HG02973 (cell line): ENCODE results near the gene NADK2.

Source experiments
- ATAC-seq: cut with Tn5 transposase; IDR thresholded peaks from one replicate; pipeline ENCODE4 v1.9.1; 2021; ENCODE audit warnings: moderate library complexity; ENCODE audit not compliant: unreplicated experiment

Gene NADK2

DNA sequence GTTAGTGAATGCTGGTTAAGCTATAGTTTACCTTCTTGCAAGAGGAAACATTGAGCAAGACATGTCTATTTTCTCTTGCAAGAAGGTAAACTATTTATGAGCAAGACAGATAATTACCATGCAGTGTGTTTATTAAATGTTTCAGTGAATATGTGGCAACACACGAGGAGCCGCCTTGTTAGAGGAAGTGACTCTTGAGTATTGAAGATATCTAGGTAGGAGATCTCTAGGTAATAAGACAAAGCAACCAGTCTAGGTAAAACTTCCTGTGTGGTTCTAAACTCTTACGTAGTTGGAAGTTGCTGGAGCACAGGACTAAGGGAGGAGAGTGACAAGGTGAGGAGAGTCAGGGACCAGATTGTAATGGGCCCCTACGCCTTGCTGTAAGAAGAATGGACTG lies 73.0 kb downstream of the NADK2 start:
- ATAC-seq, result no peak

- ATAC-seq, result no peak
These were observed 77.3 kb downstream of the NADK2 start for GRCh38 chr5:36164461-36164860.

GRCh38 chr5:36162810-36163486 lies 78.8 kb downstream of the NADK2 start:
- ATAC-seq, result no peak

DNA sequence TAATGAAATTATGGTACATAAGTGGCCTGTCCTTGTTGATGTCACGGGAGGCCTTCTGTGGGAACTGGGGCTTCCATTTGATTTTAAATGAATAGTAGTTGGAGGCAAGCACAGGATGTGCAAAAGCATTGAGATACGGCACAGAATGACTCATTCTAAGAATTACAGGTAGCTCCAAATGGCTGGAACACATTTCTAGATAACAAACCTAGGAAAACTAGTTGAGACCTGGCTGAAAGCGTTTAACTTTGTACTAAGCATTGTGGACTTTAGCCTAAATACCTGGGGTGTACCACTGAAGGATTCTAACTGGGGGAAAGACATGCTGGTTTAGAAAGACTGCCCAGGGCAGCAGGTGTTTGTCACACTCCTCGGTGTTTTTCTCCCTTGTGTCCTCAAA lies 80.4 kb downstream of the NADK2 start:
- no peak for ATAC-seq

GRCh38 chr5:36160617-36161016 lies 81.1 kb downstream of the NADK2 start:
- no peak for ATAC-seq

- ATAC-seq, result no peak
These were observed 83.6 kb downstream of the NADK2 start for GRCh38 chr5:36158144-36158543.

DNA sequence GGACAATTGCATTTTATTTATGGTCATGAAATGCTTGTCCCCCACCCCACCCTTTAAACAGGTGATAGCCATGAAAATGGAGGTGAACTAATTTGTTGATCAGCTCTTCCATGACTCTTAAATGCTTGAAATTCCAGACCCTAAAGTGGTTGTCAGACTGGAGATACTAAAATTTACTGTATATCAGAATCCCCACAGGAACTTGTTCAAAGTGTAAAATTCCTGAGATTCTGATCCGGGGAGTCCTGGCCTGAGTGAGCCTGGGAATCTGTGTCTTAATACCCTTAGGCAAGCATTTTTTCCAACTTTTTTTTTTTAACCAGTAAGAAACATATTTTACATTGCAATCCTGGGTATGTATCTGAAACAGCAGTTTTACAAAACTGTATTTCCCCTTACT lies 85.1 kb downstream of the NADK2 start:
- ATAC-seq, result no peak

DNA sequence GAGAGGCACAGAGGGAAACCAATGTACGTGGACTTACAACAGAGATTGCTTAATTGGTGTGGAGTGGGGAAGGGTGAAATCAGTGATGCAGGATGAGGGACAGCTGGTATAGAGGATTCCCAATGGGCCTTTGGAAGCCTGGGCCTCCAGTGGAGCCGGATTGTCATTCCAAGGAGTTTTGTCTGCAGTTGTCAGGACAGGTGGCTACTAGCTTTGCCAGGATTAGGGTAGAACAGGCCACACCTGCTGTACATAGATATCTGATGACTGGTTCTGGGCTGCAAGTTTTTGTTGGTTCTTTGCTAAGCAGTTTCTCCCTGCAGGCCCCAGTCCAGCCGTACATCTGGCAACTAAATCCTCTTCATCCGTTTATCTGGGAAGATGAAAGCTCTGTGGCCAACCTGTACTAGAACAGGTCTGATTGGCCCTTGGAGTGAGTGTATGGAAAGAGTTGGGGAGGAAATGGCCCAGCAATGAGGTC lies 85.6 kb downstream of the NADK2 start:
- no peak for ATAC-seq

DNA sequence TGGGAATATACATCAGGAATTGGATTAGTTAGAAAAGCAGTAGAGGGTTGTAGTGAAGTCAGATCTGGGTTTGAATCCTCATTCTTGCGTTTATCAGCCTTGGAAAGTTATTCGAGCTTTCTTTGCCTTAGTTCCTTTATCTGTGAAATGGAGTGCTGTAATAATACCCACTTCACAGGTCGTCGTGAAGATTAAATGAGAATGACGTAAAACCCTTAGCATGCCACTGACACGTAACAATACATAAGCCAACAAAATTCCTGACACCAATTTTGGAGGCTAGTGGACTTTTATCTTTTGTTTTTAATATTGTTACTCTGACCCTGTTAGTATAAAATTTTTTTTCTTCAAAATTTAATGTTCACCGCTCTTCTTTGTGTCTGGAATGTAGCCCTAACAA lies 86.4 kb downstream of the NADK2 start:
- ATAC-seq, result no peak

GRCh38 chr5:36153726-36154125 lies 88.0 kb downstream of the NADK2 start:
- no peak for ATAC-seq

GRCh38 chr5:36153298-36153677 lies 88.4 kb downstream of the NADK2 start:
- no peak for ATAC-seq

DNA sequence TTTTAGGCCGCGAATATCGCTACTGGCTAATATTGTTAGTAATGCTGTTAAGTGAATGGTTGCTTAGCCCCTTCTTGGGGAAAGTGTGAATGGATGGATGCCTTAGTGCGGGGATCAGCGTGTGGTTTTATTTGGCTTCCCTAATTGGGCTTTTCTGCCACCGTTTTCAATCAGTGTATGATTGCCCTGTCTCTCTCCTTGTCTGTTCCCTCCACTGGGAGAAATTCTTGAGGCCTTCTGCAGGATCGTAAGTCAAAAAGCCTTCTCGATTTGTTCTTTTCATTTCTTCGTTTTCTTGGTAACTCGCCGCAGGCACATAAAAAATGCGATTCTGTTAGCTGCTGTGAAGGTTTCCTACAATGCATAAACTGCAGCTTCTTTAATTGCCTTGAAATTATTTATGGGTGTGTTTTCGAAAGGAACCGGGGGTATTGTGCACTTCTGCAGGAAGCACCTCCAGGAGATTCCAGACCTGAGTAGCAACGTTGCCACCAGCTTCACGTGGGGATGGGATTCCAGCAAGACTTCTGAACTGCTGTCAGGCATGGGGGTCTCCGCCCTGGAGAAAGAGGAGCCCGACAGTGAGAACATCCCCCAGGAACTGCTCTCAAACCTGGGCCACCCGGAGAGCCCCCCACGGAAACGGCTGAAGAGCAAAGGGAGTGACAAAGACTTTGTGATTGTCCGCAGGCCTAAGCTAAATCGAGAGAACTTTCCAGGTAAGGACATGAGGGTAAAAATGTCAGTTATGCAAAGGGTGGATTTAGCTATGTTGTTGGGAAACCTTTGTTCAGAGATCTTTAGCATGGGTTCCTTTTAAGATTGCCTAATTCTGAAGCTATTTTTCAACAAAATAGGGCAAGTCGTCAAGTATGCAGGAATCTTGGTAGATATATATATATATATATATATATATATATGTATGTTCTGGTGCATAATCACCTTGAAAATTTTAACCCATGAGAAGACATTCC lies 89.1 kb downstream of the NADK2 start:
- peak; percentile 2 for ATAC-seq

GRCh38 chr5:36151434-36152323 lies 90.0 kb downstream of the NADK2 start, which contains the start of the genes LMBRD2 and SKP2:
Gene LMBRD2 (minus strand): TSS chr5:36151887. CDS start chr5:36143349, 8,538 bp downstream.
Gene SKP2 (plus strand): TSS chr5:36152111. CDS start chr5:36152263, 152 bp downstream.
- ATAC-seq, result peak; percentile 98

DNA sequence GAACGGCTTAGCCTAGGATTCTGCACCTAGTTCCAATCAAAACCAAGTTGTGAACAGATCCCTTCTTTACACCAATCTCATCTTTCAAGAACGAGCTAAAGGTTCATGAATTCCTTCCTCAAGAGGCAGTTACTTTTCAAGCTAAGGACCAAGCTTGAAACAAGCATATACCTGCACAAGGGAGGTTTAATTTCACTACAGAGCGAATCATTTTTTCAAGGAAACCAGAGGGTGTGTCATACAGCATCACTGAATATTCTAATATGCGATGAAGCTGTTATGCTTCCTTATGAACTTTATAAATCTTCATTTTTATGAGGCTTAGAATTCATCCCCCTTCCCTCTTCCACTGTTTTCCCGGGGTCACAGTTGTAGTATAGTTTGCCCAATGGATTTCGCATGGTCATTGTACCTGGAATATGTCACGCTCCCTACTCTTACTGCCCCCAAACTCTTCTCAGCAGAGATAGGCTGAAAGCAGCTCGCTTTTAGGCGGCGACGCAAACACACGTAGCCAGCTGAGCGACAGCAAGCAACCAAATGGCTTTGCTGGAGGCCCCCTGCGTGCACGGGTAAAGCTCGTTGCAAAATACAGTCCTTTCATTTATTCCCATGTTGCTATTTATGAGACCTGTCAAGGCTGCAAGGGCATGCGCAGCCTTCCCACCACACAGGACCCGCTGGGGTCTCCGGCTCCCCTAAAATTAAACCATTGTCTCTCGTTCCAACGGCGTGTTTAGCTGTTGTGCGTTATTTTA lies 90.9 kb downstream of the NADK2 start:
- ATAC-seq, result peak; percentile 32

GRCh38 chr5:36147681-36148080 lies 94.0 kb downstream of the NADK2 start:
- ATAC-seq, result no peak

DNA sequence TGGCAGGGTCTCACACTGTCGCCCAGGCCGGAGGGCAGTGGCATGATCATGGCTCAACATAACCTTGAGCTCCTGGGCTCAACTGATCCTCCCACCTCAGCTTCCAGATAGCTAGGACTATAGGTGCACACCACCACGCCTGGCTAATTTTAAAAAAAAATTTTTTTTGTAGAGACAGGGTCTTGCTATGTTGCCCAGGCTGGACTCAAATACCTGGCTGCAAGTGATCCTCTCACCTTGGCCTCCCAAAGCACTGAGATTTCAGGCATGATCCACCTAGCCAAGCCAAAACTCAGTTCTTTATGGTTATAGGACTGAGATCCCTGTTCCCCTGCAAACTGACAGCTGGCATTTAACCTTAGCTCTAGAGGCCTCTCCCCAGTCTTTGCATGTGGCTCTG lies 95.3 kb downstream of the NADK2 start:
- ATAC-seq, result no peak

- no peak for ATAC-seq
These were observed 96.4 kb downstream of the NADK2 start for GRCh38 chr5:36145311-36145710.
